IPS DF 6.9 (cell line): Measurements from ENCODE around the gene YEATS2.

Experiments
- DNase-seq: peaks from one replicate; pipeline ENCODE4 v3.0.0-alpha.2; 2013; ENCODE audit warnings: low read depth, low spot score
- H3K27ac ChIP-seq: one replicate; pipeline ENCODE4 v1.5.1; 2013; ENCODE audit warnings: low read length, control low read depth
- H3K27me3 ChIP-seq: 2 replicates; pipeline ENCODE4 v1.6.1; 2013; ENCODE audit warnings: mild to moderate bottlenecking, low read length; ENCODE audit not compliant: control insufficient read depth, insufficient read depth
- H3K36me3 ChIP-seq: 2 replicates; pipeline ENCODE4 v1.6.1; 2013; ENCODE audit warnings: low read length; ENCODE audit not compliant: control insufficient read depth, insufficient read depth
- H3K4me1 ChIP-seq: 2 replicates; pipeline ENCODE4 v1.6.1; 2013; ENCODE audit warnings: low read length; ENCODE audit not compliant: control insufficient read depth, insufficient read depth
- H3K4me3 ChIP-seq: 2 replicates; pipeline ENCODE4 v1.5.1; 2013; ENCODE audit warnings: mild to moderate bottlenecking, low read length
- H3K9me3 ChIP-seq: 2 replicates; pipeline ENCODE4 v1.6.1; 2013; ENCODE audit warnings: low read length, inconsistent platforms; ENCODE audit not compliant: control insufficient read depth, insufficient read depth
- WGBS: extraction: QIAGEN DNeasy Blood & Tissue Kit; methylation state at CpG from one replicate; pipeline ENCODE4 v1.1.7; 2013; ENCODE audit warnings: mixed read lengths, missing lambda C conversion rate; ENCODE audit not compliant: insufficient read length, insufficient coverage; 5-methylcytosine and 5-hydroxymethylcytosine counted together

YEATS2 gene

DNA sequence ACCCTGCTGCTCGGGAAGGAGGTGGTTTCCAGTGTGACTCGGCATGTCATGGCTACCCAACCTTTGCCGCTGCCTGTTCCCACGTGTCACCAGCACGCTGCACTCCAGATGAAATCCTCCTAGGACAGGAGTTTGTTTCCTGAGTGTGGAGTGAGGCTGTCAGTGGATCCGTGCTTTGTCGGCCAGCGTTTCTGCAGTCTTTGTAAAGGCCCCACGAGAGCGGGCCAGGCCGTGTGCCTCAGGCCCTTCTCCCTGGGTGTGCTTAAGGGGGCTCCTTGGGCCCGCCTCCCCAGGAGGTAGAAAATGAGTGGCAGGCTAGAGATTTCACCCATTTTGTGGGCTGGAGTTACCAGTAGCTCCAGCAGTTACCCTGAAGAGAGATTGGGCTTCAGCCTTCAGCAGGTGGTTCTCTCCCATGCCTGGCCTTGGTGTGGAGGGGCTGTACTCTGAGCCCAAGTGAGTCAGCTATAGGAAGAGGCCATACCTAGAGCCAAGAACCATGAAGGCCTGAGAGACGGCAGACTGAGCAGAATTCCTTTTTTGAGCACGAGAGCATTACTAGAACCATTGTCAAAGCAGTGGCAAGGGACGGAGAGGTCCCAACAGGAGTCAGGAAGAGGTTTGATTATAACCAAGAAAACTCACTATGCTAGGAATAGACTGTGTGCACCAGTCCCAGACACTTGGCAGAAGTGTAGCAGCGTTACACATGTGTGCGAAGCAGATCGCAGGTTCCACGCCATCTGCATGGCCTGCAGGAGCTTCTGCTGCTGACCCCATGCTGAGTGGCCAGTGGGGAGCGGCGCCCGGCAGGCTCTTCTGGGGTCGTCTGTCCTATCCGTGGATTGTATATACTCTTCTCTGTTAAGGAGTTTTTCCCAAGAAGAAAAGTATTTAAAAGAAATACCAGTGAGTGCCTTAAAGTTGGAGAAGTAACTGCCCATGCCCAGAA is 113.3 kb downstream of the YEATS2 start:
- Histone ChIP-seq H3K27ac (no peak overlapping the region), H3K27me3 (no peaks in the 10 kb centered on the region), H3K36me3 (peaks cover 44% of the 10 kb centered on the region), H3K9me3 (no peaks in the 10 kb centered on the region), H3K4me1 (no peaks in the 10 kb centered on the region; the same call in 1 of the 2 replicates), H3K4me3 (no peak overlapping the region)
- WGBS, result no CpG with 5 or more reads among the region's 24 CpGs
- DNase-seq, result no peak

DNA sequence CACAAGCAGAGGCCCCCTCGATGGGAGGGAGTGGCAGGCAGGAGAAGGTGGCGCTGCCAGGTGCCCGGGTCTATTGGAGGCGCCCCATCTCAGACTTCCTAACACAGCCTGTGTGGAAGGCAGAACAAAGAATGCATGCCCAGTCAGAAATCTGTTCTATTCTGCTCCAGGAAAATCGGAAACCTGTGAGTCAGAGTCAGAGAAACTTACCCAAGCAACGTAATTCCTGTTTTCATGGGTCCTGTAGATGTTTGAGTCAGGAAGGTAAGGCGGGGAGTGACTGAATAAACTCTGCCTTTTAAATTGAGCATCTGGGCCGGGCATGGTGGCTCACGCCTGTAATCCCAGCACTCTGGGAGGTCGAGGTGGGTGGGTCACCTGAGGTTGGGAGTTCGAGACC is 114.0 kb downstream of the YEATS2 start:
- Histone ChIP-seq H3K4me3 (no peak overlapping the region), H3K4me1 (no peaks in the 10 kb centered on the region; the same call in 1 of the 2 replicates), H3K27ac (no peak overlapping the region), H3K27me3 (no peaks in the 10 kb centered on the region), H3K9me3 (no peaks in the 10 kb centered on the region), H3K36me3 (peaks cover 42% of the 10 kb centered on the region)
- no peak for DNase-seq
- no CpG with 5 or more reads among the region's 11 CpGs for WGBS

DNA sequence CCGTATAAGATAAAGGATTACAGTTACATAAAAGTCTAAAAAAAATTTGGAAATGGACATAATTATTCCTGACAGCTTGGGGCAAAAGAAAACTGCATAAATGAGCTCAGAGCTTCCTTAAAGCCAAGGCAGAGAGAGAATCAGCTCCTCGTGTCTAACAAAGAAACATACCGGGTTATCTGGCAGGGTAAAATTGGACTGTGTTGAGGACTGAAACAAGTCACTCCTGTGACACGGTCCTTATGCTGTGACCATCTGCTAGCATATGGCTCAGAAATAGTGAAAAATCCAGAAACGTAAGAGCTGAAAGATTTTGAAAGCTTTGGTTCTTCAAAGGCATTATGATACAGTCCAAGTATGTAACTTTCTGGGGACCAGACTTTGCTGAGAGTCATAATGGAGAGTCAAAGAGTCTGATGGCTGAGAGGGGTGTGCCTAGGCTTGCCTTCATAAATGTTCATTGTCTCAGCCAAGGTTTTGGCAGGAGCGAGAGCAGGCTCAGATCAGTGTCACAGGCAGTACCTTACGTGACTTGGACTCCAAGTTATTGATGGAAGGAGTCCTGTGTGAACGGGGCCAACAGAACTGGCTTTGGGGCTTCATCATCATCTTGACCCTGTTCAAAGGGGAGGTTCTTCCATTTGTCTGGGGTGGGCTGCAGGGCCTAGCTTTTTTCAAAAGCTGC is 115.3 kb downstream of the YEATS2 start:
- Histone ChIP-seq H3K4me1 (no peaks in the 10 kb centered on the region; the same call in 1 of the 2 replicates), H3K36me3 (peaks cover 29% of the 10 kb centered on the region), H3K4me3 (no peak overlapping the region), H3K27me3 (no peaks in the 10 kb centered on the region), H3K9me3 (no peaks in the 10 kb centered on the region), H3K27ac (no peak overlapping the region)
- no CpG with 5 or more reads among the region's 8 CpGs for WGBS
- no peak for DNase-seq

GRCh38 chr3:183814240-183814639 is 116.6 kb downstream of the YEATS2 start:
- peaks cover 21% of the 10 kb centered on the region for H3K36me3 ChIP-seq
- no peak for DNase-seq
- H3K27me3 ChIP-seq, result no peaks in the 10 kb centered on the region
- H3K9me3 ChIP-seq, result no peaks in the 10 kb centered on the region
- H3K4me3 ChIP-seq, result no peak overlapping the region
- no CpG with 5 or more reads among the region's 1 CpG for WGBS
- H3K27ac ChIP-seq, result no peak overlapping the region
- no peaks in the 10 kb centered on the region; the same call in 1 of the 2 replicates for H3K4me1 ChIP-seq

GRCh38 chr3:183815563-183815940 is 118.0 kb downstream of the YEATS2 start:
- H3K4me1 ChIP-seq, result no peaks in the 10 kb centered on the region; the same call in 1 of the 2 replicates
- H3K4me3 ChIP-seq, result no peak overlapping the region
- H3K27ac ChIP-seq, result no peak overlapping the region
- H3K36me3 ChIP-seq, result peaks cover 12% of the 10 kb centered on the region
- no peak for DNase-seq
- H3K9me3 ChIP-seq, result no peaks in the 10 kb centered on the region
- no peaks in the 10 kb centered on the region for H3K27me3 ChIP-seq
- WGBS, result no CpG with 5 or more reads among the region's 9 CpGs

DNA sequence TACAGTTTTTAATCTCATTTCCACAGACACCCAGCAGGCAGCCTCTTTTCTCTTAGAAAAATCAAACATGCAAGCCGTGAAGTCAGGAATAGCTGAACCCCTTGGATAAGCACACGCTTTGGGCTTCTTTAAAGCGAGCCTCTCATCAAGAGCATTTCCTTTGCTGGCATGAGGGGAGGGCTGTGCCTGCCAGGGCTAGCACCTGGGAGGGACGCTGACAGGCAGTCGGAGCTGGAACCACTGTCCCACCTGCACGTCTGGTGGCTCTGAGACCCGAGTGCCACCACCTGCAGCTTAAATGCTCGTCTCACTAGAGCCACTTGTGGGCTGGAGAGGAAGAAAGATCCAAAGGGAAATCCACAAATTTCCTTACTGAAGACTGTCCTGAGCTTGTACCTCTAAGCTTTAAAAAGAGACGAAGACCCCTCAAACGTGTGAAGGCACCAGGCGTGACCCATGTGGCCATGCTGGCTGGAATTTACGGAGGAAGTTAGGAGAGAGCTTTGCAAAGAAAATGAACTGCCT is 118.4 kb downstream of the YEATS2 start:
- Histone ChIP-seq H3K4me3 (no peak overlapping the region; the same call in 1 of the 2 replicates), H3K27me3 (no peaks in the 10 kb centered on the region), H3K27ac (no peak overlapping the region), H3K9me3 (no peaks in the 10 kb centered on the region), H3K4me1 (no peaks in the 10 kb centered on the region; the same call in 1 of the 2 replicates), H3K36me3 (peaks cover 7% of the 10 kb centered on the region)
- no peak for DNase-seq
- no CpG with 5 or more reads among the region's 12 CpGs for WGBS

- H3K9me3 ChIP-seq, result no peaks in the 10 kb centered on the region
- no peaks in the 10 kb centered on the region; the same call in 1 of the 2 replicates for H3K4me1 ChIP-seq
- 0 out of 2 replicates have a peak, but pooled peaks cover 2% of the 10 kb centered on the region for H3K36me3 ChIP-seq
- no CpG with 5 or more reads among the region's 20 CpGs for WGBS
- no peak for DNase-seq
- no peak overlapping the region for H3K4me3 ChIP-seq
- H3K27me3 ChIP-seq, result no peaks in the 10 kb centered on the region
- H3K27ac ChIP-seq, result no peak overlapping the region
These were observed 119.3 kb downstream of the YEATS2 start for GRCh38 chr3:183816681-183817510.

GRCh38 chr3:183817639-183818038 is 120.0 kb downstream of the YEATS2 start:
- Histone ChIP-seq H3K27me3 (no peaks in the 10 kb centered on the region), H3K36me3 (0 out of 2 replicates have a peak, but pooled peaks cover 2% of the 10 kb centered on the region), H3K4me1 (peaks cover 2% of the 10 kb centered on the region; the same call in 1 of the 2 replicates), H3K9me3 (no peaks in the 10 kb centered on the region), H3K4me3 (no peak overlapping the region), H3K27ac (no peak overlapping the region)
- DNase-seq, result no peak
- no CpG with 5 or more reads among the region's 9 CpGs for WGBS

DNA sequence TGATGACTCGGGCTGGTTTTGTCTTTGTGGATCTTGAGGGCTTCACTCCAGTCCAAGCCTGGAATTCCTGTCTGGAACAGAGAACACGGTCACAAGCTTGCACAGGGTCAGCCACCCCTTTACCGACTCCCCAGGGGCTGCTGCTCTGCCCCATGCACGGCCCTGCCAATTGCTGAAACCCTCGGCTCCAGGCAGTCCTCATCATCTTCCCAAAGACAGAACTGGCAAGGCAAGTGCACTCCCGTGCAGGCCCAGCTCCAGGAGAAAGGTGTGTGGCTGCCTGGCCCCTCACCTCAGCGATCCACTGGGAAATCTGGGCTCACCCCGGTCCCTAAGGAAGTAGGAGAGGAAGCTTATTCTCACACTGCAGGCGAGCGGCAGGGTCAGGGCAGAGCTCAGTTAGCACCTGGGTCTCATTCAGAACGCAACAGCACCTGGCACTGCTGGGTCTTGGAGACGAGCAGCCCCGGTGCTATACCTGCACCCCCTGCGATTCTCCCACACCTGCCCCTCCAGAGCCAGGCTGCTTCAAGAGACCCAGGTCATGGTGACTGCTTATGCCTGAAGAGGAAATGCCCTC is 120.5 kb downstream of the YEATS2 start:
- WGBS, result no CpG with 5 or more reads among the region's 14 CpGs
- Histone ChIP-seq H3K4me1 (peaks cover 2% of the 10 kb centered on the region; the same call in 1 of the 2 replicates), H3K4me3 (no peak overlapping the region), H3K27me3 (no peaks in the 10 kb centered on the region), H3K9me3 (no peaks in the 10 kb centered on the region), H3K27ac (no peak overlapping the region), H3K36me3 (0 out of 2 replicates have a peak, but pooled peaks cover 2% of the 10 kb centered on the region)
- DNase-seq, result no peak
